GM23338 (cell line): ENCODE data around the gene UNK.

Source experiments
- CTCF ChIP-seq, 2 experiments: fragments of 200-600 bp in 1 of 2; sonication (generic) in 1 of 2; conservative IDR thresholded peaks; 2 replicates each; pipeline versions ENCODE4 v1.5.1 to v1.6.1; 2016 to 2017; ENCODE audit warnings: antibody characterized with exemption in 2 of 2, low read depth in 2 of 2, mild to moderate bottlenecking in 2 of 2, moderate library complexity in 1 of 2
- EZH2 ChIP-seq: fragments of 200-600 bp; sonication (generic); IDR thresholded peaks from one replicate; pipeline ENCODE4 v1.8.0; 2017; ENCODE audit warnings: antibody characterized with exemption, mild to moderate bottlenecking, low read depth; ENCODE audit not compliant: unreplicated experiment
- EZH2phosphoT487 ChIP-seq: fragments of 200-600 bp; sonication (generic); IDR thresholded peaks from one replicate; pipeline ENCODE4 v1.8.1; 2018; ENCODE audit warnings: antibody characterized with exemption; ENCODE audit not compliant: unreplicated experiment
- POLR2AphosphoS5 ChIP-seq: IDR thresholded peaks from 2 replicates; pipeline ENCODE4 v1.6.1; 2016; ENCODE audit warnings: antibody characterized with exemption, low read depth
- REST ChIP-seq: IDR thresholded peaks from one replicate; pipeline ENCODE4 v1.6.1; 2018; ENCODE audit warnings: antibody characterized with exemption; ENCODE audit not compliant: unreplicated experiment
- STAT1 ChIP-seq: IDR thresholded peaks from one replicate; pipeline ENCODE4 v1.6.1; 2016; ENCODE audit warnings: antibody characterized with exemption; ENCODE audit not compliant: unreplicated experiment
- ZNF114 ChIP-seq: fragments of 250-450 bp; sonication (Bioruptor Pico); IDR thresholded peaks from 2 replicates; pipeline ENCODE4 v1.5.0; 2020; ENCODE audit warnings: mild to moderate bottlenecking, moderate library complexity

GRCh38 chr17:75847614-75848522 is 63.3 kb downstream of the UNK start:
- no peak for TF ChIP-seq CTCF (conservative IDR thresholded peaks at IDR 0.05; ENCODE audit: low read depth in 2 of 2)
- TF ChIP-seq EZH2, result no peak
- no peak for TF ChIP-seq POLR2AphosphoS5
- TF ChIP-seq REST, result no peak
- no peak for TF ChIP-seq EZH2phosphoT487
- TF ChIP-seq ZNF114, result no peak
- TF ChIP-seq STAT1, result no peak
